Epidermal melanocyte (primary cell): Measurements from ENCODE around the gene DAB2IP.

Experiments
- DNase-seq: peaks from one replicate; pipeline ENCODE4 v3.0.0; 2011; ENCODE audit warnings: low spot score; ENCODE audit not compliant: insufficient read length

Gene DAB2IP

GRCh38 chr9:121625590-121625989 lies 25.8 kb upstream of the DAB2IP start:
- no peak for DNase-seq

- DNase-seq: no peak
Measured at GRCh38 chr9:121626012-121626411, 25.4 kb upstream of the DAB2IP start.

- DNase-seq: no peak
Measured at GRCh38 chr9:121627427-121627826, 24.0 kb upstream of the DAB2IP start.

GRCh38 chr9:121628401-121628800 lies 23.0 kb upstream of the DAB2IP start:
- no peak for DNase-seq

- DNase-seq: no peak
Measured at GRCh38 chr9:121631115-121631514, 20.3 kb upstream of the DAB2IP start.

- no peak for DNase-seq
Measured at GRCh38 chr9:121631978-121632418, 19.4 kb upstream of the DAB2IP start.

GRCh38 chr9:121633119-121633714 lies 18.2 kb upstream of the DAB2IP start:
- peak; percentile 73 for DNase-seq

GRCh38 chr9:121633736-121634135 lies 17.7 kb upstream of the DAB2IP start:
- DNase-seq: no peak

GRCh38 chr9:121634329-121635261 lies 16.8 kb upstream of the DAB2IP start:
- no peak for DNase-seq

- no peak for DNase-seq
Measured at GRCh38 chr9:121635300-121635876, 16.0 kb upstream of the DAB2IP start.

- no peak for DNase-seq
Measured at GRCh38 chr9:121636341-121636865, 15.0 kb upstream of the DAB2IP start.

GRCh38 chr9:121636978-121637712 lies 14.3 kb upstream of the DAB2IP start:
- no peak for DNase-seq

GRCh38 chr9:121637713-121638220 lies 13.7 kb upstream of the DAB2IP start:
- DNase-seq: no peak

- no peak for DNase-seq
Measured at GRCh38 chr9:121638399-121638798, 13.0 kb upstream of the DAB2IP start.

GRCh38 chr9:121638901-121639592 lies 12.4 kb upstream of the DAB2IP start:
- DNase-seq: no peak

- DNase-seq: no peak
Measured at GRCh38 chr9:121639619-121640018, 11.8 kb upstream of the DAB2IP start.

- DNase-seq: no peak
Measured at GRCh38 chr9:121640076-121640475, 11.4 kb upstream of the DAB2IP start.

GRCh38 chr9:121640491-121641223 lies 10.8 kb upstream of the DAB2IP start:
- no peak for DNase-seq

GRCh38 chr9:121641224-121641611 lies 10.2 kb upstream of the DAB2IP start:
- no peak for DNase-seq

- no peak for DNase-seq
Measured at GRCh38 chr9:121642758-121643157, 8.7 kb upstream of the DAB2IP start.
